Erythroblast (primary cell): ENCODE measurements around the gene CAND1.

ENCODE experiments used
- GATA1 ChIP-seq: IDR thresholded peaks from 2 replicates; pipeline ENCODE4 v1.6.1; 2011; ENCODE audit warnings: low read depth, mild to moderate bottlenecking, control low read depth, low read length, moderate library complexity
- POLR2A ChIP-seq: IDR thresholded peaks from 2 replicates; pipeline ENCODE4 v1.6.1; 2011; ENCODE audit warnings: mild to moderate bottlenecking, low read length

DNA sequence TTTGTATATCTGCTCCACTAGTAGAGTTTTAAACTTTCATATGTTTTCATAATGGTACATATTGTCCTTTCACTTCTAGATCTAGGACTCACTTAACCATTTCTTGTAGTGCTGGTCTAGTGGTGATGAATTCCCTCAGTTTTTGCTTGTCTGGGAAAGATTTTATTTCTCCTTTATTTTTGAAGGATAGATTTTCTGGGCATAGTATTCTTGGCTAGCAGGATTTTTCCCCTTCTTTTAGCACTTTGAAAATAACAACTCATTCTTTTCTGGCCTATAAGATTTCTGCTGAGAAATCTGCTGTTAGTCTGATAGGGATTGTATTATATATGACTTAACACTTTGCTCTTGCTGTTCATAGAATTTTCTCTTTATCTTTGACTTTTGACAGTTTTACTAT is 69.3 kb downstream of the CAND1 start:
- TF ChIP-seq POLR2A (no peak), GATA1 (no peak)
